HG02798 (cell line): ENCODE results near the gene PHF21B.
"Not testable (repeated sequence)": the region's sequence is repeated elsewhere in the genome, so short reads cannot be mapped to it uniquely, and the experiment has no call there.

Source experiments
- ATAC-seq: cut with Tn5 transposase; IDR thresholded peaks from one replicate; pipeline ENCODE4 v1.9.1; 2021; ENCODE audit warnings: mild to moderate bottlenecking; ENCODE audit not compliant: unreplicated experiment, poor library complexity

Gene PHF21B

DNA sequence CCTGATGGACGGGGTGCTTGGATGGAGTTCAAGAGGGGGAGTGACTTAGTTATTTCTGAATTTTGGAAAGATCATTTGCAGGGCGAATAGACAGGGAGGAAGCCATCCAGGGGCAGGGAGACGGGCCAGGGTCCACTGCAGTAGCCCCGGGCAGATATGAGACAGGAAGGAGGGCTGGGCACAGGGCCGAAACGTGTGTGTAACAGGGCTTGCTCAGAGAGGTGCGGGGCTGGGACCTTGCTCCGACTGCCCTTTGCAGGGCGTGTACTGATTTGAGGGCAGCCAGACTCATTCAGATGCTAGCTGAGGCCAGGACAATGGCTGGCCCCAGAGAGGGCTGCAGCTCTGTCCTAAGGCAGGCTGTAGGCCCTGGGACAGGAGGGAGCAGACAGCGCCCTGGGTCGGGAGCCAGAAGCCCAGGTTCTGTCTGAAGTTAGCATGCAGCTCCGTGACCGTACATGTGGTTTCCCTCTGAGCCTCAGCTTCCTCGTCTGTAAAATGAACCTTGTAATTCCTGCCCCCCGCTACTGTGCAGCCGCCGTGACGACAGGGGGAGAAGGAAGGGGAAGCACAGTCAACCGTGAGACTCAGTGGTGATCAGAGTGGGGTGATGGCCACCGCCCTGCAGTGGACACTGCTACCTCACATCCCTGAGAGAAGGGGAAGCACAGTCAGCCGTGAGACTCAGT is 103.4 kb downstream of the PHF21B start:
- ATAC-seq = no peak

DNA sequence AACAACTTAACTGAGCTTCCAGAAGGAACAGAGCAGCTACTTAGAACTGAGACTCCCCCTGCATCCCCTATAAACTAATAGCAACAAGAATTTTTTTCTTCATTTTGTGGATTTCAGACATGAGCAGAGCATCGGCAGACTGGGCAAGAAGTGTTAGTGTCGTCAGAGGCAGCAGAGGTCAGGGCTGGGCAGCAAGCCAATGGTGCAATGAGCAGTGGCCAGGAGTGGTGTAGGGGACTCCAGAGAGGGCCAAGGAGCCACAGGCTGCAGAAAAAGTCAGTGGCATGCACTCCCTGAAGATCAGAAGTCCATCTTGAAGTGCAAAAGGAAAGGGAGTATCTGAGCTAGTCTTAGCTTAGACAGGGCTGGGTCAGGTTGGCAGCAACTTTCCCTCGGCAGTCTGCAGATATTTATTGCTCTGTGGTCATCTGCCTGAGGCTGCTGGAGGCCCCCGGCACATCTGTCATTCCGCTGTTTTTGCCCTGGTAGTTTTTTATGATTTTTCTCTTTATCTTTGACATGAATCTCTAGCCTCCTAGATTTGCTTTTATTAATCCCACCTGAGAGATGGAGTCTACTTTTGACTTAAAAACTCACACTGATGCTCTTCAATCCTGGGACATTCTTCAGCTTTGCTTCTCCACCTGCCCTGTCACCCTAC is 105.2 kb downstream of the PHF21B start:
- ATAC-seq = not testable (repeated sequence)

DNA sequence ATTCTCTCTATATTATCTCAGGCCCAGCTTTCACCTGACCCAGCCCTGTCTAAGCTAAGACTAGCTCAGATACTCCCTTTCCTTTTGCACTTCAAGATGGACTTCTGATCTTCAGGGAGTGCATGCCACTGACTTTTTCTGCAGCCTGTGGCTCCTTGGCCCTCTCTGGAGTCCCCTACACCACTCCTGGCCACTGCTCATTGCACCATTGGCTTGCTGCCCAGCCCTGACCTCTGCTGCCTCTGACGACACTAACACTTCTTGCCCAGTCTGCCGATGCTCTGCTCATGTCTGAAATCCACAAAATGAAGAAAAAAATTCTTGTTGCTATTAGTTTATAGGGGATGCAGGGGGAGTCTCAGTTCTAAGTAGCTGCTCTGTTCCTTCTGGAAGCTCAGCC is 106.6 kb downstream of the PHF21B start:
- not testable (repeated sequence) for ATAC-seq

DNA sequence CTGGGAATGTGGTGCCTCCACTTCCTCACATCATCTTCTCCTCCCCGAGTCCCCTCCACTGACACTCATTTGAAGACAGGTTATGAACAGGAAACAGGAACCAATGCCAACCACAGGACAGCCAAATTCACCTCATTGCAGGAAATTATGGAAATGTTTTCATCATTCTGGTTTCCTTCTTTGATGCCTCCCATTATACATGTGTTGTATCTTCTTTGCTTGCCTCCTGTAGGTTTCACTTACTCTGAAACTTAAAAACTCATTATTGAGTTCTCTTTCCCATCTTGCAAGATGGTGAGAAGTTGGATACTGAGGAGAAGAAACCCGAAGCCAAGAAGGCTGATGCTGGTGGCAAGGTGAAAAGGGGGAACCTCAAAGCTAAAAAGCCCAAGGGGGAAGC is 108.5 kb downstream of the PHF21B start:
- ATAC-seq = no peak

DNA sequence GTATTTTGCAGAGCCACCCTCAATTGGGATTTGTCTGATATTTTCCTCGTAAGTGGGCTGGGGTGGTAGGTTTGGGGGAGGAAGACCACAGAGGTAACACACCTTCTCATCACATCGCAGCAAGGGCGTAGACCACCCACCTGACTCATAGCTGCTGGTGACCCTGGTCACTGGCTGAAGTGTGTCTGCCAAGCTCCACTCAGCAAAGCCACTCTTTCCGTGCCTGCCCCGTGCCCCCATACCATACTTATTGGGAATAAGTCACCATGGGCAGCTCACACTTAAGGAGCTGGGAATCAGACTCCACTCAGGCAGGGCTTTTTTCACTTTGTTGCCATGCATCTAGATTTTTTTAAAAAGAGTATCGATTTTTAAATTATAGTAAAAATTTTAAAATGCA is 111.6 kb downstream of the PHF21B start:
- no peak for ATAC-seq

DNA sequence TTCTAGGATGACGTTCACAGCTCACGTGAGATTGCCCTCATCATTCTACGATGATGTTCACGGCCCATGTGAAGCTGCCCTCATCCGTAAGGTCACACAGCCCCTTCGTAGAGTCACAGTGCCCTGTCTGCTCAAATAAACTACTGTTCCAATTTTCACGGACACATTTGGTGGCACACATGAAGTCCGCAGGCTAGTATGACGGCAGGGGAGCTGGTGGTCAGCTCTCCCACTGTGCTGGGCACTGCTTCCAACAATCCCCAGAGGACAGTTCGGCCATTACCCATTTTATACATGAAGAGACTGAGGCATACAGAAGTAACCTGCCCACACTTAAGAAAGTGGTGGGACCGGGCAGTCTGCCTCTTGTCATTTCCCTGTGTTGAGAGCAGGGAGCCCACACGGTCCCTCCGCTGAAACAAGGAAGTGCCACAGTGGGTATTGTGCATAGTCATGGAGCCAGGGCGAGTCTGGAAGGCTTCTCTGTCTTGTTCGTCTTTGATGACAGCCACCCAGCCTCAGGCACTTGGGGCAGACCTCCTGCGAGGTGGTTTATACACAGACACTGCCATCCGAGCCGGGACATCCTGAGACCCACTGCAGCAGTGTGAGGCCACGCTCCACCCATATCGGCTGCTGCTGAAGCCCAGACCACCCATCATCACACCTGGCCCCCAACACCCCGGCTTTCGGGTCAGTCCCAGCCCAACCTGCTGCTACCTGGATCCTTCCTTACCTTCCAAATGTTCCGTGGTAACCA is 114.3 kb downstream of the PHF21B start:
- ATAC-seq = no peak

DNA sequence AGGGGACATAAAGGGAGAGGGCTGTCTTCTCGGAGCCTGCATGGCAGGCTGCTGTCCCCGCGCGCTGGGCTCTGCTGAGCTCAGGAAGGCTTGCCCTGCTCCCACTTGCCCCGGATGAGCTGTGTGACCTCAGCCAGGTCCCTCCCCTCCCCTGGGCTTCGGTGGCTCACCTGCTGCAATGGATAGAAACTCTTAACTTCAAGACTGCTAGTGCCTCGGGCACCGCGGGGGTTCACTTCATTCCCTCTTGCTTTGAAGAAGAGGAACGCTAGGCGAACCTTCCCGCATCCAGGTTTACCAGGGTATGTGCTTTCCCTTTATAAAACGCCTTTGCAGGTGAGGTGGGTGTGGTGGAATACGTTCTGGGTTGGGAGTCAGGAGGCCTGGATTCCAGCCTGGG is 115.0 kb downstream of the PHF21B start:
- ATAC-seq = no peak

DNA sequence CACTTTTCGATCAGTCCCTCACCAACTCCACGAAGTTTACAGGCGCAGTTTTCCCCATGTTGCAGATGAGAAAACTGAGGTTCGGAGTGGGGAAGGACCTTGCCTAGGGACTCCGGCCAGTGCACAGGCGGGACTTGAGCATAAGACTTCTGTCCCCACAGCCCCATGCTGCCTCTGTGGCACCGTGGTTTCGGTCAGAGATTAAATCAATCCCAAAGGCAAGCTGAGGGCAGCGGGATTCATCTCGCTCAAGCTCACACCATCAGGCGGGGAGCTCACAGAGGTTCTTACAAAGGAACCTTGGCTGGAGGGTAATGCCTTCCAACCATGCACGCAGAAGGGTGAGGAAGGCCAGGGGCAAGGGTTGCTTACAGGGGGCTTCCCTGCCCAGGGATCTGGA is 115.5 kb downstream of the PHF21B start:
- ATAC-seq = no peak

DNA sequence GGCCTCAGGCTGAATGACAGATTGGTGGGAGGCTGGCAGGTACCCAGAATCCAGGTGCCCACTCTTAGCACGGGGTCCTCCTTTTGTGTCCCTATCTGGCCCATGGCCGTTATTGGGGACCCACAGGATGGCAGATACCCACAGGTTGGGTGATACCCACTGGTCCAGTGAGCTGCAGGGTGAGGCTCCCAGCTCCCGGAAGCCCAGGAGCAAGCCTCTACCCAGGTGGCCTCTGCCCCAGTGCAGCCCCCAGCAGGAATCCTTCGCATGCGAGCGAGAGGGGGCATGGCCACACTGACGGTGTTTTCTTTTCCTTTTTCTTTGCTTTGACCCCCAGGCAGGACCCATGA is 116.1 kb downstream of the PHF21B start:
- ATAC-seq = no peak

DNA sequence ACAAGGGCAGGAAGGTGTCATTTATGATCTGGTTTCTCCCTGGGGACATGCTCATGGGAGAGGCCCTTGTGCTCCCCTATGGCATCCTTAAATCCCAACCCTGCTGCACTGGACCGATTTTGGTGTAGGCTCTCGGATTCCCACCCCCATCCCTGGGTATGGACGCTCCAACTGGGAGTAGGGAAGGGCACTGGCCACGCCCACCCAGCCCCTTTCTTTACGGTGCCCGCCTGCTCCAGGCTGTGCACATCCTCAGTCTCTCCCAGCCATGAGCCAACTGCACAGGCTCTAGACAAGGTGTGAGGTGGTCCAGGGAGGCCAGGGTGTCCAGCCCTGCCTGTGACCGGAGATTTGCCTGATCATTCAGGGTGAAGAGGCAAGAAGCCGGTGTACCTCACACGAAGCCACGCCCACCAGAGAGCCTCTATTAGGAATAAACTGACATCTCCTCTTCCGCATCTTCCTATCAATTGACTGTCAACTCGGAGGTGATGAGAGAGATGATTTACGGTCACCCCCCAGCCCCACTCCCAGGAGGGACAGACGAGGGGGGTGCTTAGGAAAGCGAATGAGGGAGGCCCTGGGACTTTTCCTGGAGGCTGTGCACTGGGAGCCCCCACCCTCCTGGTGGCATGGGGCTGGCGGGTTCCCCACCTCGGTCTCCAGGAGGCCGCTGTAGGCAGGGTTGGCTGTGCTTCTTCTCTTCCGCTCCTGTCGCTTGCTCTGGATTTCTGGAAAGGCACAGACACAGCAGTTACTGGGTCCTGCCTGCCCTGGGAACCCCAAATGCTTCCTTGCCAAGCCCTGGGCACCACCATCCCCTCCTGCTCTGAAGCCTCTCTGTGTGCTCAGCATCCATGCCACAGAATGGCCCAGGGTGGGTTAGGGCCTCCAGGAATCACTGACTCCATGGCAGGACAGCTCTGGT is 116.7 kb downstream of the PHF21B start:
- ATAC-seq = no peak

DNA sequence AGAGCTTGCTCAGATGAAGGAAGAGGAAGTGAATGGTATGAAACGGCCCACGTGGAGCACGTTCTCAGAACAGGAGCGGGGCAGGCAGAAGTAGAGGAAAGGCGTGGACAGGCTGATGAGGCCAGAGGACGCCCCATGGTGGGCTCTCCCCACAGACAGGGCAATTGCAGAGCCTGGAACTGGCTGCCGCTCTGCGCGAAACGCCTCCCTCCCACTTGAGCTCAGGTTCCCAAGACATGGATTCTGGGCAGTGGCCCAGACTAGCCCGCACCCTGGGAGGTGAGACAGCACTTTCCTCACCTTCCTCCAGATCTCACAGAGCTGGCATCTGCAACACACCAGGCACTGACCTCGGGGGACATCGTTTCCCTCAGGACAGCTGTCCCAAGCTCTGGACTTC is 117.6 kb downstream of the PHF21B start:
- no peak for ATAC-seq

DNA sequence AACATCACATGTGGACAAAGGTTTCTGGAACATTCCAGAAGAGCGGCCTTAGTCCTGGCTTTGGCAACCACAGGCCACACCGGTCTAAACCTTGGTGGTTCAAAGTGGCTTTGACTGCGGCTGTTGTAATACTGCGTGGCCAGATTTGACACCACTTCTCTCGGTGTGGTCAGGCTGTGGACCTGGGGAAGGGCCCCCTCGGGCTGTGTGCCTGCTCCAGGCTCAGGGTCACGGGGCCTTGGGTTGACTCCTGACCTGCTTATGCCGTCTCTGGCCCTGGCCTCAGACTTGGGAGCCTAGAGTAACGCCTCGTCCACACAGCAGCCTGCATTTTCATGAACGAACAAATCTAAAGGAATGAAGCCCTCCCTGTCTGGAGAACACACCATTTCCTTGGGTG is 118.0 kb downstream of the PHF21B start:
- ATAC-seq = no peak

DNA sequence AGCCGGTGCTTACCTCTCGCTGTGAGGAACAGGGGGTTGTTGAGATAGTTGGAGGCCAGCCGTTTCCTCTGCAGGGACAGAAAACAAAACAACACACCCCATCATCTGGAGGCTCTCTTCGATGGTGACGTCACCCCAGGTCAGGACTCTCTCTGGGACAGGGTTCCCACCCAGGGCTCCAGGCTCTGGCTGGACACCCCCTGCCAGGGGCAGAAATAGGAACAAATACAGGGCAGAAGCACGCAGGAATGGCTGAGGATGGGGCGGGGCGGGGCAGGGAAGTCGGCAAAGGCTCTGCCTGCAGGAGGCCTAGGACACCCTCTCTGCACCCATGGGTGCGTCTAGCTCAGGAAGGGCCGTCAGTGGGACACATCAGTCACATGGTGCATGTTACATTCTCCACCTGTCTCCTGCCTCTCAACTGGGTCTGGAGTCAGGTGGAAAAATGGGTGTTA is 118.5 kb downstream of the PHF21B start:
- ATAC-seq = no peak

DNA sequence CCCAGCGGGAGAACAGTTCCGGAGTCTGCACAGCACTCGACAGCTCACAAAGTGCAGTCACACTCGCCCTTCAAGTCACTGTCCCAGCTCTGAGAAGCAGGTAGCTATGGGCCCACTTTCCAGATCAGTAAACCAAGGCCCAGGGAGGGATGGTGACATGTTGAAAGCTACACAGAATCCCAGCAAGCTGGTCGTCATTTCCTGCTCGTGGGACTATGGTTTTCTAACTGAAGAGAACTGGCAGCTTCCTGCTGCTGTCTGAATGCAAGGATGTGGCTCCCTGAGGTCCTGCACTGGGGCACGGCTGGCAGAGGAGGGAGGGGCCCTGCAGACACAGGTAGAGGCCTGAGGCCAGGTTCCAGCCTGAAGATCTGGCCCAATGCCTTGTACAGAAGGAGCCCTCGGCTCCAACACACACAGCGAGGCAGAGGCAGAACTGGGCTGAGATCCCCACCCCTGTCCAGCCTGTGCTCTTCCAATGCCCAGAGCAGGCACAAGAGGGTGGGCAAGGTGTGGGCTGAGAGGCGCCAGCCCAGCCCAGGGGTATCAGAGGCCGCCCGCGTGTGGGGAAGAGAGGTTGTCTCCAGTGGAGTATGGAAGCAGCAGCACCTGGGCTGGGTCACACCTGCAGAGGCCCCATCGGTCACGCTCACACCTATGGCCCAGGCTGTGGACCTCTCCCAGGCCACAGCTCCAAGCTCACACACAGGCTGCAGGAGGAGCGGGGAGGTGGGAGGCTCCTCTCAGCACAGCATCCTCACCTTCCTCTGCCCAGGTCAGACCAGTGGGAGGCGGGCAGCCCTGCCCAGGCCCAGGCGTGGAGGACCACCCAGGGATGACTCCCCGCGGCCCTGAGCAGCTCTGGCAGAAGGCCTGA is 119.2 kb downstream of the PHF21B start:
- no peak for ATAC-seq

DNA sequence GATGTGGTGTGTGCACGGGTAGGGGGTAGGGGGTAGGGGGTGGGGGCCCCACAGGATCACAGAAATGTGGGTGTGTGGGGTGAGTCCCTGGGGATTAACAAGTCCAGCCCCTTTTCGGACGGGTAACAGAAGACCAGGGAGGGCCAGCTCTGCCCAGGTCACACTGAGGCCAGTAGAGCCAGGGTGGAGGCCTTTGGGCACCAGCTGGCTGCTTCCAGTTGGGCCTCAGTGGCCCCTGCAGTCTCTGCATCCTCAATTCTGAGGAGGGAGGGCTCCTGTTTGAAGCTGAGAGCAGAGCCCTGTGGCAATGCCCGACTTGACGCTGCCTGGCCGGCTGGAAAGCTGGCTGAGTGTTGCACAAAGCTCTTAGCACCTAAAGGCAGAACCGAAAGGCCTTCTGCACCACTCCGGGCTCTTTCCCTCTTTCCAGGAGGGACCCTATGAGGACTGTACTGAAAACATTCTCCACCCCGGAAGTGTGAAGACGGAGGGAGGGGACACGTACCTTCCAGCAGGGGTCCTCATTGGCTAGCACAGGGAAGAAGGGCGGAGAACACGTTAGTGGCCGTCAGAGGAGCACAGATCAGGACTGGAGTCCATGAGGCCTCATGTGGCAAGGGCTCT is 120.4 kb downstream of the PHF21B start:
- no peak for ATAC-seq

DNA sequence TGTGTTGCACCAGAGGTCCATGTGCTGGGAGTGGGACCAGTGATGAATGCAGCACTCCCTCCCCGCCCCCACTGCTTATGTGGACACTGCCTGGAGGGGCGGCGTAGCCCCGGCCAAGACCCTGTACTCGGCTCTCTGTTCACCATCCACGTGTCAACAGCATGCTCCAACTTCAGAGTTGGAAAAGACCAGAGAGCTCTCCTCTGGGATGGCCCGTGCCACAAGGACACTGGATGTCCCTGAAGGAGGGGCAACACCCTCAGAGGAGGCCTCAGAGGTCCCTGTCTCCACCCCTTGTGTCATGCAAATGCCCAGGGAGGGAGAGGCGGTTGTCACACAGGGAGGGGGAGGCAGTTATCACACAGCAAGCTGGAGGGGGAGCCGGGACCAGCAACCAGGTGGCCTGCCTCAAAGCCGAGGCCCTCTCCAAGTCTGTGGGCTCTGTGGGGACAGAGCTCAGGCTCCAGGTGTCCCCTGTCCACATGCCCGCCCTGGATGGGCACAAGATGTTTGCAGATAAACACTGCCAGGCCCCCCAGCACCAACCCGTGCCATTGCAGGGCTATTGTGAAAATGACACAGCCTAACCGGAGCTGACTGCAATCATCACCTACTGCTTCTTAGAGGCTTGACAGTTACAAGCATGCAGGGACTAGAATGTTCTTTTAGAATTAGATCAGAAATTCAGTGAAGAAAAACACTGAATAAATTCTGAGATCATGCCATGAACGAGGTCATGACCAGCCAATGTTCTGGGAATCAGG is 121.1 kb downstream of the PHF21B start:
- no peak for ATAC-seq

DNA sequence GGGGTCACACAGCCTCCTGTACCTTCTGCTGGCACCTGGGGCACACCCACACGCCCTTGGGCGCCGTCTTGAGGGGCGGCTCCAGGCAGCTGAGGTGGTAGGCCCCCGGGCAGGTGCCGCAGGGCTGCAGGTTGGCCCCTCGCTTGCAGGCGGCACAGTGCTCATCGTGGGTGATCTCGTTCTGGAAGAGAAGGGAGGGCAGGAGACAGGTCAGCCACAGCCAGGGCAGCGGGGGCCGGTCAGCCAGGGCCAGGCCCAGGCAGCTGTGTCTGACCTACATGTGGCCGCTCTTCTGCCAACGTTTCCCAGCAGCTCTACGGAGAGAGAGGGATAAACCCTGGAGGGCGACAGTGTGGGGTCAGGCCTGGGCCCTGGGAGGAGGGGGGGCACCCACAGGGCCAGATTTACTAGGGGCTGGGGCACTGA is 121.9 kb downstream of the PHF21B start:
- ATAC-seq = no peak

DNA sequence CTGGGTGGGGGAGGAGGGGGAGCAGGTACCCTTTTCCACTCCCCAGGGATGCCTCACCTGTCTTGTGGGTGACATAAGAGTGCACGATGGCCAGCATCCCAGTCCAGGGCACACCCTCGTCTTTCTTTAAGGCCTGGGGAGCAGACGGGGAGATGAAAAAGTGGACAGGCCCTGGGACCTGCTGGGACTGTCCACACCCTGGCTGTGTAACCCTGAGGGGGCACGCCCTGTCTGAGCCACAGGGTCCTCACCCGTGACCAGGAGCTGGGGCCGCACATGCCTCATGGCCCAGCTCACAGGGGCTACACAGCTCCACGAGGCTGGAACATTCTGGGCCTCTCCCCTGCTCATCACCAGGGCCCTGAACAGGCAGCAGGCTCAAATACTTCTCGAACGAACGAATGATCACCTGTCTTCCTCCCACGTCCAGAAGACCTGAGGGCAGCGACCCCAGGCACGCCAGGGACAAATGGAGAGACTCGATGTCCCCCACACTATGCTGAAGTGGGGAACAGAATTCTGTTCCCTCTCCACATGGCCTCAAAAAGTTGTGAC is 123.9 kb downstream of the PHF21B start:
- no peak for ATAC-seq
